ENCODE measurements around the gene MIP. TPM values are rescaled to one million over a fixed set of nuclear protein-coding genes. Genes with fewer than 3 reads are reported as not detected.
"Not testable (repeated sequence)": the region's sequence is repeated elsewhere in the genome, so short reads cannot be mapped to it uniquely, and the experiment has no call there.

Gene MIP
- total and polyA plus RNA-seq, 2 donors (not counting 1 experiment from before 2014, with no cell fraction given): not detected

DNA sequence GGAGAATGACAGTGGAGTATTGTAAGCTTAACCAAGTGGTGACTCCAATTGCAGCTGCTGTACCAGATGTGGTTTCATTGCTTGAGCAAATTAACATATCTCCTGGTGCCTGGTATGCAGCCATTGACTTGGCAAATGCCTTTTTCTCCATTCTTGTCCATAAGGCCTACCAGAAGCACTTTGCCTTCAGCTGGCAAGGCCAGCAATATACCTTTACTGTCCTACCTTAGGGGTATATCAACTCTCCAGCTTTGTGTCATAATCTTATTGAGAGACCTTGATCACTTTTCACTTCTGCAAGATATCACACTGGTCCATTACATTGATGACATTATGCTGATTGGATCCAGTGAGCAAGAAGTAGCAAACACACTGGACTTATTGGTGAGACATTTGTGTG, 52.8 kb downstream of the MIP start:
- H2AFZ ChIP-seq (ENCODE audit: low read length); DNase-seq (ENCODE audit: low read depth in 2 of 2); H3K79me2 ChIP-seq (ENCODE audit: control insufficient read depth, insufficient read depth, low read length); H3K4me2 ChIP-seq (ENCODE audit: extremely low read depth, insufficient read depth, low read length); H3K9me3 ChIP-seq (ENCODE audit: control insufficient read depth, insufficient read depth, low read depth, low read length); H3K4me1 ChIP-seq (ENCODE audit: control insufficient read depth, extremely low read depth, insufficient read depth, low read length); H3K27ac ChIP-seq (ENCODE audit: insufficient read depth, low read length); H3K4me3 ChIP-seq (replicated peaks in 1 of 4; ENCODE audit: control extremely low read depth in 1 of 4, insufficient read depth in 1 of 4, low read depth in 3 of 4, low read length in 4 of 4); H3K9ac ChIP-seq (ENCODE audit: insufficient read depth, low read length); H3K27me3 ChIP-seq (ENCODE audit: control insufficient read depth, insufficient read depth, low read length); H3K36me3 ChIP-seq (ENCODE audit: control insufficient read depth, insufficient read depth, low read length); H4K20me1 ChIP-seq (ENCODE audit: control insufficient read depth, extremely low read depth, insufficient read depth, low read length): not testable (repeated sequence)

DNA sequence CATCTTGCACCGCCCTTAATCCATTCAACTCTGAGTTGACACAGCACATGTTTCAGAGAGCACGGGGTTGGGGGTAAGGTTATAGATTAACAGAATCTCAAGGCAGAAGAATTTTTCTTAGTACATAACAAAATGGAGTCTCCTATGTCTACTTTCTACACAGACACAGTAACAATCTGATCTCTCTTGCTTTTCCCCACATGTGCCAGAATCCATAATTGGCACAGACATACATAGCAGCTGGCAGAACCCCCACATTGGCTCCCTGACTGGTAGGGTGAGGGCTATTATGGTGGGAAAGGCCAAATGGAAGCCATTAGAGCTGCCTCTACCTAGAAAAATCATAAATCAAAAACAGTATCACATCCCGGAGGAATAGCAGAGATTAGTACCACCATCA, 53.3 kb downstream of the MIP start:
- not testable (repeated sequence) for H3K9ac ChIP-seq (ENCODE audit: insufficient read depth, low read length)

More for the DNA sequence above, 53.3 kb downstream of the MIP start:
- H3K9me3 ChIP-seq (ENCODE audit: control insufficient read depth, insufficient read depth, low read depth, low read length); H3K4me2 ChIP-seq (ENCODE audit: extremely low read depth, insufficient read depth, low read length); H3K4me3 ChIP-seq (replicated peaks in 1 of 4; ENCODE audit: control extremely low read depth in 1 of 4, insufficient read depth in 1 of 4, low read depth in 3 of 4, low read length in 4 of 4); H3K79me2 ChIP-seq (ENCODE audit: control insufficient read depth, insufficient read depth, low read length); H3K4me1 ChIP-seq (ENCODE audit: control insufficient read depth, extremely low read depth, insufficient read depth, low read length); H3K27ac ChIP-seq (ENCODE audit: insufficient read depth, low read length); DNase-seq (ENCODE audit: low read depth in 2 of 2); H2AFZ ChIP-seq (ENCODE audit: low read length); H3K27me3 ChIP-seq (ENCODE audit: control insufficient read depth, insufficient read depth, low read length); H3K36me3 ChIP-seq (ENCODE audit: control insufficient read depth, insufficient read depth, low read length); H4K20me1 ChIP-seq (ENCODE audit: control insufficient read depth, extremely low read depth, insufficient read depth, low read length): not testable (repeated sequence)

Other genes starting within 250 kb of the MIP start
- 120 and 199 TPM in 2 replicates for gene RNF41, start 232.7 kb downstream of the MIP start, total RNA-seq
- gene RNF41, start 232.7 kb downstream of the MIP start, polyA plus RNA-seq: 88.4 and 99.7 TPM in 2 replicates
- 25.9 and 29.2 TPM in 2 replicates for gene NABP2, start 230.3 kb downstream of the MIP start, total RNA-seq
- gene NABP2, start 230.3 kb downstream of the MIP start, polyA plus RNA-seq: 39.7 and 65.5 TPM in 2 replicates
- not detected in 2 replicates for gene SLC39A5, start 224.6 kb downstream of the MIP start, total RNA-seq
- not detected in 2 replicates for gene SLC39A5, start 224.6 kb downstream of the MIP start, polyA plus RNA-seq
- gene ANKRD52, start 196.3 kb downstream of the MIP start, total RNA-seq: 9.0 and 14.9 TPM in 2 replicates
- 12.2 and 15.8 TPM in 2 replicates for gene ANKRD52, start 196.3 kb downstream of the MIP start, polyA plus RNA-seq
- 6.4 and 9.1 TPM in 2 replicates for gene COQ10A, start 187.7 kb downstream of the MIP start, total RNA-seq
- gene COQ10A, start 187.7 kb downstream of the MIP start, polyA plus RNA-seq: 14.2 and 16.2 TPM in 2 replicates
- 70.4 and 117 TPM in 2 replicates for gene CS, start 154.3 kb downstream of the MIP start, total RNA-seq
- gene CS, start 154.3 kb downstream of the MIP start, polyA plus RNA-seq: 170 and 228 TPM in 2 replicates
- gene CNPY2, start 138.7 kb downstream of the MIP start, total RNA-seq: 47.3 and 48.2 TPM in 2 replicates
- 124 and 142 TPM in 2 replicates for gene CNPY2, start 138.7 kb downstream of the MIP start, polyA plus RNA-seq
- 18.5 and 25.9 TPM in 2 replicates for gene PAN2, start 120.7 kb downstream of the MIP start, total RNA-seq
- 11.4 and 17.3 TPM in 2 replicates for gene PAN2, start 120.7 kb downstream of the MIP start, polyA plus RNA-seq
- gene IL23A, start 115.8 kb downstream of the MIP start, total RNA-seq: 0.17 TPM in 1 of 2 replicates, not detected in the other
- gene IL23A, start 115.8 kb downstream of the MIP start, polyA plus RNA-seq: 0.12 TPM in 1 of 2 replicates, not detected in the other
- 284 and 368 TPM in 2 replicates for gene STAT2, start 94.5 kb downstream of the MIP start, total RNA-seq
- 112 and 148 TPM in 2 replicates for gene STAT2, start 94.5 kb downstream of the MIP start, polyA plus RNA-seq
- not detected in 2 replicates for gene APOF, start 91.8 kb downstream of the MIP start, total RNA-seq
- gene APOF, start 91.8 kb downstream of the MIP start, polyA plus RNA-seq: not detected in 2 replicates
- gene TIMELESS, start 5.2 kb downstream of the MIP start, total RNA-seq: 3.6 and 5.9 TPM in 2 replicates
- gene TIMELESS, start 5.2 kb downstream of the MIP start, polyA plus RNA-seq: 1.2 and 3.8 TPM in 2 replicates
- gene SPRYD4, start 13.9 kb upstream of the MIP start, total RNA-seq: 1.0 and 1.7 TPM in 2 replicates
- 2.1 and 3.0 TPM in 2 replicates for gene SPRYD4, start 13.9 kb upstream of the MIP start, polyA plus RNA-seq
- gene GLS2, start 33.5 kb upstream of the MIP start, total RNA-seq: under 0.01 and 0.17 TPM in 2 replicates
- gene GLS2, start 33.5 kb upstream of the MIP start, polyA plus RNA-seq: 0.03 and 0.08 TPM in 2 replicates
- 11.3 and 23.1 TPM in 2 replicates for gene RBMS2, start 67.2 kb upstream of the MIP start, total RNA-seq
- gene RBMS2, start 67.2 kb upstream of the MIP start, polyA plus RNA-seq: 66.9 and 76.2 TPM in 2 replicates
- gene BAZ2A, start 175.7 kb upstream of the MIP start, total RNA-seq: 15.9 and 32.0 TPM in 2 replicates
- gene BAZ2A, start 175.7 kb upstream of the MIP start, polyA plus RNA-seq: 39.9 and 42.5 TPM in 2 replicates
- 376 and 613 TPM in 2 replicates for gene ATP5F1B, start 191.3 kb upstream of the MIP start, total RNA-seq
- gene ATP5F1B, start 191.3 kb upstream of the MIP start, polyA plus RNA-seq: 965 and 1,111 TPM in 2 replicates
- gene PTGES3, start 233.6 kb upstream of the MIP start, total RNA-seq: 53.7 and 60.3 TPM in 2 replicates
- 119 and 149 TPM in 2 replicates for gene PTGES3, start 233.6 kb upstream of the MIP start, polyA plus RNA-seq